GM18858 (cell line): ENCODE measurements around the gene G3BP1.
"Not testable (repeated sequence)": the region's sequence is repeated elsewhere in the genome, so short reads cannot be mapped to it uniquely, and the experiment has no call there.

ENCODE experiments used
- ATAC-seq: cut with Tn5 transposase; IDR thresholded peaks from one replicate; pipeline ENCODE4 v1.9.1; 2021; ENCODE audit not compliant: unreplicated experiment

G3BP1 gene

GRCh38 chr5:151793358-151793757, 21.6 kb downstream of the G3BP1 start:
- no peak for ATAC-seq

- ATAC-seq, result no peak
These were observed 23.7 kb downstream of the G3BP1 start for GRCh38 chr5:151795426-151795825.

GRCh38 chr5:151798674-151799073, 26.9 kb downstream of the G3BP1 start:
- ATAC-seq, result no peak

GRCh38 chr5:151799407-151799806, 27.7 kb downstream of the G3BP1 start:
- ATAC-seq, result no peak

GRCh38 chr5:151800532-151800931, 28.8 kb downstream of the G3BP1 start:
- no peak for ATAC-seq

- no peak for ATAC-seq
These were observed 33.9 kb downstream of the G3BP1 start for GRCh38 chr5:151805414-151806223.

GRCh38 chr5:151808451-151809169, 36.9 kb downstream of the G3BP1 start:
- ATAC-seq, result no peak

- ATAC-seq, result no peak
These were observed 38.7 kb downstream of the G3BP1 start for GRCh38 chr5:151810449-151810848.

GRCh38 chr5:151810897-151811296, 39.1 kb downstream of the G3BP1 start:
- no peak for ATAC-seq

GRCh38 chr5:151811593-151812321, 40.0 kb downstream of the G3BP1 start:
- no peak for ATAC-seq

- no peak for ATAC-seq
These were observed 41.1 kb downstream of the G3BP1 start for GRCh38 chr5:151812757-151813309.

- ATAC-seq, result no peak
These were observed 43.3 kb downstream of the G3BP1 start for GRCh38 chr5:151815051-151815450.

- ATAC-seq, result no peak
These were observed 48.1 kb downstream of the G3BP1 start for GRCh38 chr5:151819830-151820229.

GRCh38 chr5:151820271-151820670, 48.5 kb downstream of the G3BP1 start:
- ATAC-seq, result no peak

- no peak for ATAC-seq
These were observed 49.1 kb downstream of the G3BP1 start for GRCh38 chr5:151820903-151821302.

- ATAC-seq, result no peak
These were observed 50.4 kb downstream of the G3BP1 start for GRCh38 chr5:151822141-151822540.

- ATAC-seq, result peak; percentile 58
These were observed 53.7 kb downstream of the G3BP1 start for GRCh38 chr5:151825445-151825844.

GRCh38 chr5:151829370-151829769, 57.6 kb downstream of the G3BP1 start:
- no peak for ATAC-seq

GRCh38 chr5:151832843-151833242, 61.1 kb downstream of the G3BP1 start:
- ATAC-seq, result not testable (repeated sequence)

GRCh38 chr5:151846765-151847164, 75.0 kb downstream of the G3BP1 start:
- no peak for ATAC-seq

- ATAC-seq, result no peak
These were observed 76.1 kb downstream of the G3BP1 start for GRCh38 chr5:151847871-151848270.
